Gastroesophageal sphincter (tissue), 4 donors: ENCODE results near the gene TPP2. TPM values are rescaled to one million over a fixed set of nuclear protein-coding genes. Genes with fewer than 3 reads are reported as not detected.

ENCODE experiments used
- ATAC-seq: fragments of 150-250 bp; one replicate; pipeline ENCODE4 v1.9.1; 2016; ENCODE audit warnings: mild to moderate bottlenecking, moderate library complexity
- H3K27ac ChIP-seq, 4 donors: fragments of 200-600 bp; sonication (generic) in 3 of 4; 1 replicate in 3 of 4; 2 replicates in 1 of 4; pipeline ENCODE4 v1.5.1; 2016 to 2019
- H3K27me3 ChIP-seq: fragments of 200-600 bp; sonication (generic); one replicate; pipeline ENCODE4 v1.5.1; 2019
- H3K36me3 ChIP-seq, 2 donors: fragments of 200-600 bp; sonication (generic); one replicate each; pipeline ENCODE4 v1.5.1; 2019; ENCODE audit warnings: control low read depth in 1 of 2
- H3K4me1 ChIP-seq, 3 donors: fragments of 200-600 bp; sonication (generic); 1 replicate in 2 of 3; 2 replicates in 1 of 3; pipeline ENCODE4 v1.5.1; 2016 to 2019; ENCODE audit warnings: control low read depth in 2 of 3
- H3K4me3 ChIP-seq, 2 donors: fragments of 200-600 bp; sonication (generic); one replicate each; pipeline ENCODE4 v1.5.1; 2019; ENCODE audit warnings: mild to moderate bottlenecking in 1 of 2, moderate library complexity in 1 of 2
- H3K9me3 ChIP-seq, 3 donors: fragments of 200-600 bp; sonication (generic); one replicate each; pipeline ENCODE4 v1.5.1; 2017 to 2019; ENCODE audit warnings: control low read depth in 2 of 3
- EP300 ChIP-seq: sonication (generic); formaldehyde crosslinking; IDR thresholded peaks from one replicate; pipeline ENCODE4 v1.6.1; 2017; ENCODE audit warnings: antibody characterized with exemption, mild to moderate bottlenecking
- POLR2A ChIP-seq, 2 donors: fragments of 450-650 bp; IDR thresholded peaks; one replicate each; pipeline ENCODE4 v1.6.1; 2017; ENCODE audit warnings: antibody characterized with exemption in 2 of 2, mild to moderate bottlenecking in 2 of 2, moderate library complexity in 1 of 2
- POLR2AphosphoS5 ChIP-seq: sonication (generic); formaldehyde crosslinking; IDR thresholded peaks from one replicate; pipeline ENCODE4 v1.6.1; 2017; ENCODE audit warnings: antibody characterized with exemption
- WGBS, 2 donors: methylation state at CpG; one replicate each; pipeline ENCODE4 v1.1.5; 2018; ENCODE audit warnings: low coverage in 1 of 2; 5-methylcytosine and 5-hydroxymethylcytosine counted together
- total RNA-seq, 4 donors: library from RNA; depleted of rRNA; stranded (reverse); fragments of >200 nt; gene quantifications; one replicate each; pipeline ENCODE4 v1.1.0, GENCODE V29; 2016
- TF ChIP-seq, protein P1 (sequence below), 4 experiments: fragments of 200-600 bp in 2 of 4; fragments of 450-650 bp in 2 of 4; sonication (generic) in 1 of 4; IDR thresholded peaks; one replicate each; pipeline ENCODE4 v1.5.1; 2017 to 2019; ENCODE audit warnings: antibody characterized with exemption in 4 of 4, mild to moderate bottlenecking in 2 of 4, moderate library complexity in 2 of 4

The TPP2 gene
- total RNA-seq, 4 donors from 2014 or later: 41.4 to 52.8 (median 42.2) TPM

DNA sequence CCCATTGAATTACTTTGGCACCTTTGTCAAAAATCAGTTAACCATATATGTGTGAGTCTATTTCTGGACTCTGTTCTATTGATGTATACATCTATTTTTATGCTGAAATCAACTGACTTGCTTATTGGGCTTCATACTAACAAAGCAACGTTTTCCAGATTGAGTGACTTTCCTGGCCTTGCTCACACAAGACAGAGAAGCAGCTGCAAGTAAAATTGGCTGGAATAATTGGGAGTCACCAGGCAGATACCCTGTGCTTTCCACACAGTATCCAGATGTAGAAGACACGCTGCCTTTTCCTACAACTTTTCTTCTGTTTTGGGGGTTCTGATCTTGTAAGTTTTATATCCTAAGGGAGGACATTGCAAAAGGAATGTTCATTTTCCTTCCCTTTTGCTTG is 86.9 kb downstream of the TPP2 start:
- 60 to 67% methylated on average over 2 of the region's 2 CpGs for WGBS, 2 donors
- ATAC-seq: no peak
- TF ChIP-seq, protein P1, sequence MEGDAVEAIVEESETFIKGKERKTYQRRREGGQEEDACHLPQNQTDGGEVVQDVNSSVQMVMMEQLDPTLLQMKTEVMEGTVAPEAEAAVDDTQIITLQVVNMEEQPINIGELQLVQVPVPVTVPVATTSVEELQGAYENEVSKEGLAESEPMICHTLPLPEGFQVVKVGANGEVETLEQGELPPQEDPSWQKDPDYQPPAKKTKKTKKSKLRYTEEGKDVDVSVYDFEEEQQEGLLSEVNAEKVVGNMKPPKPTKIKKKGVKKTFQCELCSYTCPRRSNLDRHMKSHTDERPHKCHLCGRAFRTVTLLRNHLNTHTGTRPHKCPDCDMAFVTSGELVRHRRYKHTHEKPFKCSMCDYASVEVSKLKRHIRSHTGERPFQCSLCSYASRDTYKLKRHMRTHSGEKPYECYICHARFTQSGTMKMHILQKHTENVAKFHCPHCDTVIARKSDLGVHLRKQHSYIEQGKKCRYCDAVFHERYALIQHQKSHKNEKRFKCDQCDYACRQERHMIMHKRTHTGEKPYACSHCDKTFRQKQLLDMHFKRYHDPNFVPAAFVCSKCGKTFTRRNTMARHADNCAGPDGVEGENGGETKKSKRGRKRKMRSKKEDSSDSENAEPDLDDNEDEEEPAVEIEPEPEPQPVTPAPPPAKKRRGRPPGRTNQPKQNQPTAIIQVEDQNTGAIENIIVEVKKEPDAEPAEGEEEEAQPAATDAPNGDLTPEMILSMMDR (IDR thresholded peaks at IDR 0.05): no peak
- TF ChIP-seq POLR2A (IDR thresholded peaks at IDR 0.05) (no peak), EP300 (no peak), POLR2AphosphoS5 (no peak)
- Histone ChIP-seq H3K4me1 (no peaks in the 10 kb centered on the region), H3K27me3 (no peaks in the 10 kb centered on the region), H3K4me3 (no peak overlapping the region), H3K27ac (no peak overlapping the region), H3K9me3 (peaks cover 0 to 3% (median 0%) of the 10 kb centered on the region in 3 donors), H3K36me3 (peaks cover 0 to 19% of the 10 kb centered on the region in 2 donors)

DNA sequence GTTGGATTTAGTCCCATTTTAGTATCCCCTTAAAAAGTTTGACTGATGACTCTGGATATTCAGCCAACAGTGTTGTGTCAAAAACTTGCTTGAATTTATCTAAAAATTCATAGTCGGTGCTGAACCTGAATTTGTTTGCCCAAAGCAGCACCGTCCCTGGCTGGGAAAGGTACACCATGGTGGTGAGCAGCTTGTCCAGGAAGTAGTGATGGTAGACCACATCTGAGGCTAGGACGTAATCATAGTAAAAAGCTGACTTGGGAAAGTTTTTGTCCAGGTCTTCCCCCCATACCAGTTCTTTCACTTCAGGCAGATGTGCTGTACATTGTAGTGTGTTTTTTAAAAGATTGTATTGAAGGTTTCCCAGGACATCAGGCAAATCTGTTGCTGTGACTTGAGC is 89.2 kb downstream of the TPP2 start:
- TF ChIP-seq, protein P1 (IDR thresholded peaks at IDR 0.05): no peak
- TF ChIP-seq POLR2AphosphoS5: no peak
- TF ChIP-seq EP300: no peak
- TF ChIP-seq POLR2A (IDR thresholded peaks at IDR 0.05): no peak
- no peak overlapping the region for H3K4me3 ChIP-seq
- H3K4me1 ChIP-seq: no peaks in the 10 kb centered on the region
- H3K36me3 ChIP-seq: no peaks in the 10 kb centered on the region
- H3K9me3 ChIP-seq: peaks cover 0 to 3% (median 0%) of the 10 kb centered on the region in 3 donors
- 43 to 86% methylated on average over 1 to 3 of the region's 3 CpGs for WGBS, 2 donors
- H3K27ac ChIP-seq: no peak overlapping the region
- ATAC-seq: no peak
- no peaks in the 10 kb centered on the region for H3K27me3 ChIP-seq

- Histone ChIP-seq H3K4me3 (no peak overlapping the region), H3K36me3 (no peaks in the 10 kb centered on the region), H3K9me3 (no peaks in the 10 kb centered on the region), H3K27ac (no peak overlapping the region), H3K4me1 (no peaks in the 10 kb centered on the region), H3K27me3 (peaks cover 10% of the 10 kb centered on the region)
- 64 to 71% methylated on average over 7 of the region's 7 CpGs for WGBS, 2 donors
- no peak for TF ChIP-seq EP300
- TF ChIP-seq POLR2AphosphoS5: no peak
- TF ChIP-seq, protein P1 (IDR thresholded peaks at IDR 0.05): no peak
- no peak for TF ChIP-seq POLR2A (IDR thresholded peaks at IDR 0.05)
- no peak for ATAC-seq
Observed at GRCh38 chr13:102687520-102687919, 90.7 kb downstream of the TPP2 start.

DNA sequence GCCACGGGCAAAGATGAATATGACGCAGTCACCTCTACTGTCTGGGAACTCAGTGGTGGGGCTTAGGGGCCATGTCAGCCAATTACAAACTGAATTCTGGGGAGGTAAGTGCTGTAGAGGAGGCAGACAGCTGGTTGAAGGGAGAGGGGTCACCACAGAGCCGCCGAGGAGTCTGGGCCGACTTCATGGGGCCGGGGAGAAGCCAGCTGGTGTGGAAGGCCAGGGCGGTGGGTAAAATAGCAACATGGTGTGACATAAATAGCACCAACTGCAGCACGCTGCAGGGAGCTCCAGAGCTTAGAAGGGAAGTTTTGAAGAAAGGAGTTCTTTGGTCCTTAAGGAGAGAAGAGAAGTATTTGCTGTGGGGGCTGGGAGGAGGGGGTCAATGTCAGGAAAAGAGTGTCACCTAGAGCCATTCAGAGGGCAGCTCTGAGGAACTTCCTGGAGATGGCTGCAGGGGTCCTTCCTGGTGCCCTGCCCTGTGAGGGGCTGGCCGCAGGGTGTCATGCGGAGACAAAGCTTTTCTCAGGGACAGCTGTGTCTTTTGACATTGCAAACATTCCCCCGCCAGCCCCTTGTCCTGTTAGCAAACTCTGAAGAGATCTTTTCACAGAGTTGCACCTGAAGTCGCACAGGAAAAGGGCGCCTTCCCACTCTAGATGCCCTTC is 91.7 kb downstream of the TPP2 start:
- H3K4me1 ChIP-seq: no peaks in the 10 kb centered on the region
- WGBS, 2 donors: 38 to 50% methylated on average over 10 to 11 of the region's 13 CpGs
- no peak overlapping the region for H3K4me3 ChIP-seq
- H3K27me3 ChIP-seq: peaks cover 18% of the 10 kb centered on the region
- no peak overlapping the region for H3K27ac ChIP-seq
- ATAC-seq: no peak
- no peaks in the 10 kb centered on the region for H3K36me3 ChIP-seq
- no peaks in the 10 kb centered on the region for H3K9me3 ChIP-seq
- TF ChIP-seq POLR2A (IDR thresholded peaks at IDR 0.05) (no peak), EP300 (no peak)

DNA sequence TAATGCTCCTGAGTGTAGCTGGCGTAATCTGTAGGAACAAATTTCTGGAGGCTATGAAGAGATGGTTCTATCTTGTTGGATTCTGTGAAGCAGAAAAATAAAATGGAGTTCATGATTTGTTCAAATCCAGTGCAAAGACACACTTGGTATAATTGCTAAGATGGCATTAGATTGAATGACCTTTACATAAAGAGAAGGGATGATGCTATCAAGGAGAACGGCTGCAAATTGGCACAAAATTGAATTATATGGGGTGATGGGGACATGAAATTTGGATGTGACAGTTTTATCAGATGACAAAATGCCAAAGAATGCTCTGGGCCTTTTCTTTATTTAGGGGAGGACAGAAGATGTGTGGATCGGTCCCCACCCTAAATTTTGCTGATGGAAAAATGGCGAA is 94.1 kb downstream of the TPP2 start:
- Histone ChIP-seq H3K9me3 (no peaks in the 10 kb centered on the region), H3K27ac (no peak overlapping the region), H3K27me3 (peaks cover 29% of the 10 kb centered on the region), H3K36me3 (no peaks in the 10 kb centered on the region), H3K4me3 (no peak overlapping the region), H3K4me1 (no peaks in the 10 kb centered on the region)
- 95 to 100% methylated on average over 2 to 4 of the region's 4 CpGs for WGBS, 2 donors
- ATAC-seq: no peak
- TF ChIP-seq POLR2AphosphoS5 (no peak), EP300 (no peak), POLR2A (IDR thresholded peaks at IDR 0.05) (no peak)
- TF ChIP-seq, protein P1 (IDR thresholded peaks at IDR 0.05): no peak
